Thyroid gland (tissue), 4 donors: ENCODE data around the gene MRPL51.

ENCODE experiments used
- CTCF ChIP-seq, 6 experiments: fragments of 200-600 bp in 3 of 6; fragments of 450-650 bp in 3 of 6; sonication (generic) in 3 of 6; IDR thresholded peaks; one replicate each; pipeline ENCODE4 v1.5.1; 2016 to 2019; ENCODE audit warnings: antibody characterized with exemption in 6 of 6, mild to moderate bottlenecking in 2 of 6, inconsistent platforms in 1 of 6, moderate library complexity in 1 of 6
- POLR2A ChIP-seq, 2 donors: fragments of 450-650 bp; IDR thresholded peaks; one replicate each; pipeline ENCODE4 v1.6.1; 2017; ENCODE audit warnings: antibody characterized with exemption in 2 of 2, mild to moderate bottlenecking in 2 of 2, moderate library complexity in 1 of 2

DNA sequence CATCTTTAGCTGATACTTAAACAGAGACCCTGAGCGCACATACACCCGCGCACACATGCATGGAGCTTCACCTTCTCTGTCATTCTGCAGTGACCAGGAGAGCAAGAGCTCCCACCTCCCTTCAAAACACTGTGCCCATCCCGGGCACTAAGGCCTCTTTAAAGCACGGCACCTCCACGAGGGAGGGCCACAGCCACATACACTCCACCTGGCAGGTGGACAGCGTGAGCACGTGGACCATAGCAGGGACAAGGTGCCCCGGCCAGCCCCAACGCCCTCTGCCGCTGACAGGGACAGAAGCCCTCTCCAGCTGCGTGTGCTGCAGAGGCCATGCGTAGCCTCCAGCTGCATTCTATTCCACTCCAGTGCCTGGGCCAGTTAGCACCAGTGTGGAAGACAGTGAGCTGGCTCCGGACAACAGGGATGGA is 46.7 kb upstream of the MRPL51 start:
- no peak for TF ChIP-seq CTCF (IDR thresholded peaks at IDR 0.05)
- no peak for TF ChIP-seq POLR2A (IDR thresholded peaks at IDR 0.05)
